GM19240 (cell line): ENCODE results near the gene LAMB1.
"Not testable (repeated sequence)": the region's sequence is repeated elsewhere in the genome, so short reads cannot be mapped to it uniquely, and the experiment has no call there.

Experiments
- DNase-seq: peaks from one replicate; pipeline ENCODE4 v3.0.0; 2011; ENCODE audit warnings: low spot score; ENCODE audit not compliant: insufficient read length

LAMB1 gene

DNA sequence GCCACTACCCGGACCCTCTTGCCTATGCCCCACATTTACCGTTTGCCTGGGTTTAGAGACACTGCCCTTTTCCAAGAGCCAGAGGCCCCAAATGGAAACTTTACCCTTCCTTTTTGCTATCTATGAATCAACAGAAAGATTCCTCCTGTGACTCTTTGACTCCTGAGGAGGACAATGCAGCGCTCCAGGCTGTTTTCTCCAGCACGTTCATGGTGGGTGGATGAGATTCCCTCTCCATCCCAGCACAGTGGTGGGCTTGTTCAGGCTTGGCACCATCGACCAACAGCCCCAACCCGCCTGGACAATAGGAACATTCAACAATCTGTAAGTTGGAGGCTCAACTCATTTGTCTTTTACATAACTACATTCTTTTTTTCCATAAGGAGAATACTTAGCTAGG lies 56.1 kb downstream of the LAMB1 start:
- DNase-seq = no peak

DNA sequence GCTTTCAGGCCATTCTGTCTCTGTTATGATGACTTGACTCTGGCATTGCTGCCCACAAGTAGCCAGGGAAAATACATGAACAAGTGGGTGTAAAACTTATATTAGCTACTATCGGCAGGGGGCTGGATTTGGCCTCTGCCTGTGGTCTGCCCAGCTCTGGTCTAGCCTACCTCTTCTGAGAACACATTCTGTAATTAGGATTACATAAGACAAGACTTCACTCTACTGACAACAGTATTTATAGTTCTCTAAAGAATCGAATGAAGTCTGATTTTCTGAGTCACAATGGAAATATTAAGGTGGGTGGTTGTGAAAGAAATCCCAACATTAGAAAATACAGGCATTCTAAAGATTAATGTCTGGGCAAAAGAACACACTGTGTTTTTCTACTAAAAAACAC lies 56.5 kb downstream of the LAMB1 start:
- no peak for DNase-seq

DNA sequence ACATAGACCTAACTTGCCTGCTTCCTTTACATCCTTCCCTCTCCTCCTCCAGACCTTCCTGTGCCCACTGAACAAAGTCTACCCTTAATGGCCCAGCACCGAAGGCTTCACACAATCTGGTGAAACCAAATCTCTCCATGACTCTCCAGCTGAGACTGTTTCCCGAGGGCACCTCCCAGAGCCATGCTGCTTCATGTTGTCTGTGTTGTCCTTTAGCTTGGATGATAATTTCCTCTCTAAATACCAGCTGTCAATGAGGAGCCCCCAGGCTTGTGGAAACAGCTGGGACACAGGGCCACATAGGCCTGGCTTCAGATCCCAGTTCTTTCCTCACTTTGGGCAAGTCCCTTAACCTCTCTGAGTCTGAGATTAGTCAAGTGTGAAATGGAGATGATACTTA lies 57.6 kb downstream of the LAMB1 start:
- DNase-seq = no peak

DNA sequence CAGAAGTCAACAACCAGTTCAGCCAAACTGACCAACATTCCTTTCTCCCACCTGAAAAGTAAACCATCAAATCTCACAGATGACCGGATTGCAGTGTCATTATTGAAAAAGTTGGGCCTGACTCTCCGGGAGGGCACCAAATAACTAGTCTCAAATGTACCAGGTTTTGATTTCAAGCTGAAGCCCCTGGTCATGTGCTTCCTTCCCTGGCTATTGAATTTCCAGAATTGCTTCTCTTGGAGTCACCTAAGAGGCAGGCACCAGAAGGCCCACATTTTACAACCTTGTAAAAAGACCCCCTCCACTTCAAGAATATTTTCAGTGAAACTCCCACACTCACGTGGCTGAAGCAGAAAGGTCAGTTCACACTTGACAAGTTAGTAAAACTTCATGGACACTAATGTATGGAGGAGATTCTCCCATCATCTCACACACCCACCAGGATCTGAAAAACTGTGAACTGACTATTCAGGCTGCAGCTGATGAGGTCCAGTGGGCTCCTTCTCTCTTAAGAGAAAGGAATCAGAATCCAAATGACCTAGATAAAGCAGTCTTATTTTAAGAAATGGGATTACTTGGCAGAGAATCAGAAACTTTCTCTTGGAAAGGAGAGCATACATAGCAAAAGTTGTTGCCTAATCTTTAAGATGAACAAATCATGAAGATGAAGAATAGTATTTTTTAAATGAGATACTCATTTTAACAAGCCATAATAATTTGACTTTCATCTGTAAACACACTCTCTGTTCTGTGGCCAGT lies 58.4 kb downstream of the LAMB1 start:
- no peak for DNase-seq

DNA sequence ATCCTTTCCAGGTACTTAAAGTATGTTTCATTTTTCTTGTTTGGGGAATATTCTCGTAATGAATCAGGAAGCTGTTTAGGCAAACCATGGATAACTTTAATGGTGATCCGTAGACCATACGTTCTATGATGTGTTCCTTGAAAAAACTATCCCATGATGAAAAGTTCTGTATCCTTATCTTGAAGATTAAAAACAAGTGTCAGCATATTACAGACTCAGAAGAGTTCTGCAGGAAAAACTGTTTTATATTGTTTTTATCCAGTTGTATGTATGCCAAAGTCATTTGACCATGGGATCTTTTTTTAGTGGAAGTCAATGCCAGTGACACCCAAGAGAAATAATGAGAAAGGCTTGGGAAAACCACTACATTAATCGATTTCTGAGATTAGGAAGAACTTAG lies 59.9 kb downstream of the LAMB1 start:
- no peak for DNase-seq

DNA sequence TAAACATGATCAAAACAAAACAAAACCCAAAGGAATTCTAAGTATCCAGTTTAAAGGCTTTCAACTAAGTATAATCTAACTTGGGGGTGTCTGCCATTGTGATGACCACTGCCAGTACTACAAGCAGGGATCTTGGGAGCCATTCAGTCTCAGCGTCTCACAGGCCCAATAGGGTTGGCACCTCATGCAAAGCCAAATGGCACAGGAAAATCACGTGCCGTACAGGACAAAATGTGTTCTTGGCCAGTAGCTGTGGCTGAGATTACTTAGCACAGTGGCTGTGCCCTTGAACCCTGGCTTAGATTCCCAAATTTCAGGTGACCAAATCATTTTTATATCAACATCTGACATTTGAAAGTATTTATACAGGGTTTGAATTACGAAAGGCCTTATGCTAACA lies 62.0 kb downstream of the LAMB1 start:
- no peak for DNase-seq

DNA sequence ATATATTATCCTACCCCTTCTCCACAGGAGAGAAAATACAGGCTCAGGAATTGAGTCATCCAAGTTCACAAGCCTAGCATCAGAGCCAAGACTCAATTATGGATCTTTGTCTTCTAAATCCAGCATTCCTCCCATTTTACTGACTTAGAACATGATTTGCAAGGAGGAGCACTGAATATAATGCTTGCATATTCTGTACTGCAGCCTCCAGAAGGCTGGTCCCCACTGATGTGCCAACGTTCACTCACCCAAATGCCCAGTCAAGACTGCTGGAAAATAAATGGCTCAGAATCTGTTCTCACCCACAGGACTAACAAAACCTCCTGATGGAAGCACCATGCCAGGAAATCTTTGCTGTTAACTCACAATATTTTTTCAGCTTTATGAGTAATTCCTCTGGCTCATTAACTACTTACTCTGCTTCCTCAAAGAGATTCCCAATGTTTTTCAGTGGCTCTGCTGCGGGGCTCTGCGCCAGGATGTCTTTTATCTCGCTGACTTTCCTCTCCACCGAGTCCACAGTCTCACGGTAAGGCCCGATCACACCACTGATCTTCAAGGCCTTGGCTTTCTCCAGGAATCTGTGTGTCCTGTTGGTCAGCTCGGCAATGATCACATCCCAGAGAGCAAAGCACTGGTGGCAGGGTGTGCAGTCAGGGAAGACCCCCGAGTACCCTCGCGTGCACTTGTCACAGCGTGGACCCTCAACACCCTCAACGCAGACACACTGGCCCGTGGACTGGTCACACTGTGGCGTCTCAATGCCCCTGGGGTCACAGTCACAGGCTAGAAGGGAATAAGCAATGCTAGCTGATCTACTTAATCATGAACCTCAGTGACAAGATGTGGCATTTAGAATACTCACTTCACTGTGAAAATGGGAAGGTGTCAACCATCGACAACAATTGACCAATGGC lies 63.1 kb downstream of the LAMB1 start:
- DNase-seq = no peak

DNA sequence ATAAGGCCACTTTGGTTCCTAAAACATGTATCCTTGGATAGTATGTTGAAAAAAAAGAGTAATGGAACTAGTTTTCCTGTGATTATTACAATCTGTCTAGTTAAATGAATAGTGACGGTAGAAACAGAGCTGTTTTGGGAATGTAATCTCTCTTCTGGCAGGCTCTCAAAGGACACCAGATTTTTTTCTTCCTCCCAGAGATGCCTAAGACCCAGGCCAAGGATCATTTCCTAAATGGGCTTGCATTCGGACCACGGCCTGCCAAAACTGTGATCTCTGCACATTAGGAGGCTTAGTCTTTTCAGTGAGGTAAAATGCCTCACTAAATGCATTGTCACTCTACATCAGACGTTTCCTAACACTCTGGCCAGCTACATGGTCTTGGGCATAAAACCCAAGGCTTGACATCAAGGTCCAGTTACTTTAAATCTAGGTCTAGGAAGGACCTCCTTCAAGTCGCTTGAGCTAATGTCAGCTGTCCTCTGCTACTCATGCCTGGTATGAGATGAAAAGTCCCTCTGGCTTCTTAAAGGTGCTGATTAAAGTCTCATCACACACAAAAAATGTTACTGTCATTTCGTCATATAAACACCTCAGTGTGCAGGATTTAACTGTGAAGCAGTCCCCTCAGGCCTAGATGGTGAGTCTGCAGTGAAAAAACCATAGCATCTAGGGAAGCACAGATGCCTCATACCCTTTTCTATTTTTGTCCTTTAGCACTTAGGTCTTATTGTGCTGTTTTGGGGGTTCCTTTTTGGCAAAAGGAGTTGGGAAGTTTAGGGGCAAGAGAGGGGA lies 64.3 kb downstream of the LAMB1 start:
- DNase-seq = no peak

DNA sequence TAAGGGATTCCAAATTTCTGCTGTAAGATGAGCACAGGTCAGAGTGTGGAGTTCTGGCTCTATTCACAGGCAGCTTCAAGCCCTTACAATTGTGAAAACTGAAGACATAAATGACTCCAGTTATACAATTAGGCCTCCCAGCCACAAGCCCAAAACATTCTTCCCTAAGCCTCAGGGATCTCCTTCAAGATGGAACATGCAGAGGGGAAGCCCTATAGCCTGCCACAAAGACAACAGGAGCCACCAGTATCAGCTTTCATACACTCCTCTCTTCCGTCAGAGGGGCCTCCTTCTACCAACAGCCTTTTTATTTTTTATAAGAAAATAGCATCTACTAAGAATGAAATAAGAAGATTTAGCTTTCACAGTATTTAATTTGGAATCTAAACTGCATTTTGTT lies 65.4 kb downstream of the LAMB1 start:
- DNase-seq = no peak

DNA sequence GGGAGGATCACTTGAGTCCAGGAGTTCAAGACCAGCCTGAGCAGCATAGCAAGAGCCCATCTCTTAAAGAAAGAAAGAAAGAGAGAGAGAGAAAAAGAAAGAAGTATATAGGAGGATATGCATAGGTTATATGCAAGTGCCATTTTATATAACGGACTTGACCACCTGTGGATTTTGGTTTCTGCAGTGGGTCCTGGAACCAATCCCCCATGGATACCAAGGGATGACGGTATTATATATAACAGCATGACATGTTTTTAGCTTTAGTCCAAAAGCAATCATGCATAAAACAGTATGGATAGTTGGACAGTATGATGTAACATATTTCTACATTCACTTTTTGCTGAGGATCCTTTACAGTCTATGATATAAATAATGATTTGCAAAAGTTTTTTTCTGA lies 66.6 kb downstream of the LAMB1 start:
- DNase-seq = no peak

DNA sequence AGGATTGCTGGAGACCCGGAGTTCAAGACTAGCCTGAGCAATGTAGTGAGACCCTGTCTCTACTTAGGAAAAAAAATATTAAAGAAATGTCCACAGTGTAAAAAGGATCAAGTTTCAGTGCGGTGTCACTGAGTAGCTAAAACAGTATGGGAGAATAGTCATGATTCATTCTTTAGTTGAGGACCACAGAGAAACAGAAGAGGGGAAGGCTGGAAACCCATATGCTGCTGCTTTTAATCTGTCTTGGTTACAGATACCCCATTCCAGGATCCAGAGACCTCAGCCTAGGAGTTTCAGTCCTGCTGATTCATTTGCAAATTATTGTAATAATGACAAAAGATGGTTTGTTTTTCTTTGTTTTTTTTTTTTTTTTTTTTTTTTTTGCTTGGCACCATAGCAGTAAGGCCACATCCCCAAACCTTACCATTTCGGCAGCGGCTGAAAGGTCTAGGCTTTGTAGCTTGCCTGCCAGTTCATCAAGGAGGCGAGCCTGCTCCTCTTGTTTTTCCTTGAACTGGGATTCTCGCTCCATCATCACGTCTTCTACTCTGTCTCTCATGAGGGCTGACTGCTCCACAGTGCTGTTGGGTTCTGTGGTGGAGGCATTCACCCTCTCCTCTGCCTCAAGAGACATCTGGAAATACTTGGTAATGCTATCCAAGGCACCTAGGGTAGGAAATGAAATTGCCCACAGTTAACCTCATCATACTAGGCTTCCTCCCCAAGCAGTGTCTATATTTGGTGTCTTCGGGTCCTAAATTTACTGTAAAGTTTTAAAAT lies 67.8 kb downstream of the LAMB1 start:
- DNase-seq = no peak

DNA sequence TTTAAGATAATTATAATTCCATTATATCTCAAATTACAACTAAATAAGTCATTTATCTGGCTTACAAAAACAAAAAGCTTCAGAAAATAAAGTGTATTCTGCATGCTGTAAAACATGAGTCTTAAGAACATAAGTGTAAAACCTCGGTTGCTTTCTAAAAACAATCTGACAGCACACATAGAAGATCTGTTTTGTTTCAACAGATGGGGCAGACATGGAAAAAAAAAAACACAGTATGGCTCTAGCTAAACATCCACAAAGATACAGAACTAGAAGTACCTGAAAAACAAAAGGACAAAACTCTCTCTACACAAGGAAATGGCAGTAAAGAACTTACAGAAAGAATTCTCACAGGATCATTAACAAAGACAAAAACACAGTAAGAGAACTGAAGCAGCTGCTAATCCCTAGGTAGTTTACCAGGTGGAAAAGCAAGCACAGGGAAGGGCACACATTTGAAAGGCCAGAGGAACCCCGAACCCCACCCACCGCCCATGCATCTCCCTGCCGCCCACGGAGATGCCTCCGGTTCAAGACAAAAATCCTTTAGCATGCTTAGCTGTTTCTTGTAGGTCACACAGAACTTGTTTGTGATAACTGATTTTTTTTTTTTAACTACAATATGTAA lies 69.5 kb downstream of the LAMB1 start:
- DNase-seq = no peak

DNA sequence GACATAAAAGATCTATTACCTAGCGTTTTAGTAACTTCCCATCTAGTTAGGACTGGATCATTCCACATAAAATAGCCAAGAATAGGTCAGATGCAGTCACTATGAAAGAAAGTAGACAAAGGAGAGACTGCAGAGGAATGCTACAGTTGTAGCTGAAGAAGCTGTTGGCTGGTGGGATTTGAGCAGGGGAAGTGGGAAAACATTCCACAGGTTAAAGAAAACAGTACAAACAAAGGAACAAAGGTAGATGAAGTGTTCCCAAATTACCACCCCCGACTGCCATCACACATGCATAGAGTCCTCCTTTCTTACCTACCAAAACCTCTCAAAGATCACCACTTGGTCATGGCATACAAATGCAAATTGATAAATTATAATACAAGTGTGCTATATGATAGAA lies 70.2 kb downstream of the LAMB1 start:
- no peak for DNase-seq

DNA sequence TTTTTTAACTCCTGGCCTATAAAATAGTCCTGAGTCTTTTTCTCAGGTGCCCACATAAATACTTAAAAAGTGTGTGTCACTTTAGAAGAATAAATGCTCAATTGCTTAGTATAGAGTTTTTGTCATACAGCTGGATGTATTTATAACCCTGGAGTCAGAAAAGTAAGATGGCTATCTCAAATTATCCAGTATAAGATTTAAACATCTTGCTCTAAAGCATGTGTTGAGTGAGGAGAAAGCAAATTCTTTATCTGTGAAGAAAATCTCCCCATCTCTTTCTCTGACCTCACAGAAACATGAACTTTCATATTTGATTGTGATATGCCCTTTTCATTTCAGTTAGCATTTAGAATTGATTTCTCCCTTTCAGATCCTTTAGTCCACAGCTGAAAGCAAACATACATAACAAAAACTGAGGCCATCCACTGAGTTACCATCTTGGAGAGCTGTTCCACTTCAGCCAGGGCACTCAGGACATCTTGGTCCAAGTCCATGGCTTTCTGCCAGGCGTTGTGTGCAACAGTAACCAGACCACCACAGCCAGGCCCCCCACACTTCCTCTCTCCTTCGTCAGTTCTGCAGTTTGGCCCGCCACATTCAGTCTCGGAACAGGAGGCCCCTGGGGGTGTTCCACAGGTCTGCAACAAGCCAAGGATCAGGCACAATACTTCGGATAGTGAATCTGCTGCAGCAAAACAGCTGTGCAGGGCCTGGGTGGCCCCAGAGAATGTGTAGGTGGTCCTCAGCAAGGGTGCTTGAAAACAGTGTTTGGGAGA lies 71.0 kb downstream of the LAMB1 start:
- no peak for DNase-seq

DNA sequence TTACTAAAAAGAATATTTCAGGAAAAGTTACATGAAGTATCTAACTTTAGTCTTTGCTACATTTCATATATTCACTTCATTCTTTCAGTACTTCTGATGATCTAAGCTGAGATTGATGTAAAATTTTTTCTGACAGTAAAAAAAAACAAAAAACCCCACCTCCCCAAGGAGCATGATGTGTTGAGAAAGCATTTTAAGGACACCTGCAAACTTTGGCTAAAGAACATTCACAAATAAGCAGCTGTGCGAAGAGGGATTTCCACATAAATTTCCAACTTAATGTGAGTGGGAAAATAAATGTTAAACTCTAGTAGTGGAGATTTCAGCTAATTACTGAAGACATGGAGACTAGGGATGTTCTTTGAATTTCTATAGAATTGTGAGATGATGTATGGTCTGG lies 76.5 kb downstream of the LAMB1 start:
- DNase-seq = no peak

DNA sequence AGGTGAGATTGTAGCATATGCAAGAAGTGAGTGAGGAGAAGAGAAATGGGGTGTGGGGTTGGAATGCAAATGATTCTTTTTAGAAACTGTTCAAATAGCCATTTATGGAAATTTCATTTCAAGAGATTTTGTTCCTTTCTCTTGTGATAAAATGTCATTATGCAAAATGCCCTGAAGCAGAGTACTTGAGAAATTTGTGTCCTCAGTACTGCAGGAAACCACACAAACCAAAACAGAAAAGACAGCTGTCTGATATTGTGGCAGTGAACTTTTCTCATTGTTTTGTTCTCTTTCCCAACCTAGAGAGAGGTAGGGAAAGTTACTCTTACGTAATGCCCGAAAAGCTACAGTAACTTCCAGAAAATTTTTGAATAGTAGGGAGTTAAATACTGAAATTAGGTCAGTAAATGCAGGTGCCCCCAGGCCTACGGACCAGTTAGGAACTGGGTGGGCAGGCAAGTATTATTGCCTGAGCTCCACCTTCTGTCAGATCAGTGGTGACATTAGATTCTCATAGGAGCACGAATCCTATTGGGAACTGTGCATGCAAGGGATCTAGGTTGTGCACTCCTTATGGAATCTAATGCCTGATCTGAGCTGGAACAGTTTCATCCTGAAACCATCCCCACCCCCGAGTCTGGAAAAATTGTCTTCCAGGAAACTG lies 78.0 kb downstream of the LAMB1 start:
- DNase-seq = no peak

DNA sequence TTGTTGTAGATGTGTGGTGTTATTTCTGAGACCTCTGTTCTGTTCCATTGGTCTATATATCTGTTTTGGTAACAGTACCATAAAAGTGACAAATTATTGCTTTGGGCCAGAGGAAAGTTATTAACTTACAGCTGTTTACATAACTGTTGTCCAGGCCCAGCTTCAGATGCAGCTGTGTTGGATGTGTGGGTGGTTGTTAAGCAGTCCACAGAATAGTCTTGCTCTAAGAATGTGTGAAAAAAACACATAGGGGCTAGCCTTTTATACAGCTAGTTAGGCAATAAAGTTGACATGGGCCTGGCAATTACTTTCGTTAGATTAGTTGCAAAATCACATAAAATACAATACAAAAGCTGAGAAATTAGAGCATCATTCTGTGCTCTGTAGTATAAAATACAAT lies 80.1 kb downstream of the LAMB1 start:
- DNase-seq = no peak

DNA sequence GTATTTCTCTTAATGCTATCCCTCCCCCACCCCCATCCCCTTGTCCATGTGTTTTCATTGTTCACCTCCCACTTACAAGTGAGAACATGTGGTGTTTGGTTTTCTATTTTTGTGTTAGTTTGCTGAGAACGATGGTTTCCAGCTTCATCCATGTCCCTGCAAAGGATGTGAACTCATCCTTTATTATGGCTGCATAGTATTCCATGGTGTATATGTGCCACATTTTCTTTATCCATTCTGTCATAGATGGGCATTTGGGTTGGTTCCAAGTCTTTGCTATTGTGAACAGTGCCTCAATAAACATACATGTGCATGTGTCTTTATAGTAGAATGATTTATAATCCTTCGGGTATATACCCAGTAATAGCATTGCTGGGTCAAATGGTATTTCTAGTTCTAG lies 81.1 kb downstream of the LAMB1 start:
- not testable (repeated sequence) for DNase-seq

DNA sequence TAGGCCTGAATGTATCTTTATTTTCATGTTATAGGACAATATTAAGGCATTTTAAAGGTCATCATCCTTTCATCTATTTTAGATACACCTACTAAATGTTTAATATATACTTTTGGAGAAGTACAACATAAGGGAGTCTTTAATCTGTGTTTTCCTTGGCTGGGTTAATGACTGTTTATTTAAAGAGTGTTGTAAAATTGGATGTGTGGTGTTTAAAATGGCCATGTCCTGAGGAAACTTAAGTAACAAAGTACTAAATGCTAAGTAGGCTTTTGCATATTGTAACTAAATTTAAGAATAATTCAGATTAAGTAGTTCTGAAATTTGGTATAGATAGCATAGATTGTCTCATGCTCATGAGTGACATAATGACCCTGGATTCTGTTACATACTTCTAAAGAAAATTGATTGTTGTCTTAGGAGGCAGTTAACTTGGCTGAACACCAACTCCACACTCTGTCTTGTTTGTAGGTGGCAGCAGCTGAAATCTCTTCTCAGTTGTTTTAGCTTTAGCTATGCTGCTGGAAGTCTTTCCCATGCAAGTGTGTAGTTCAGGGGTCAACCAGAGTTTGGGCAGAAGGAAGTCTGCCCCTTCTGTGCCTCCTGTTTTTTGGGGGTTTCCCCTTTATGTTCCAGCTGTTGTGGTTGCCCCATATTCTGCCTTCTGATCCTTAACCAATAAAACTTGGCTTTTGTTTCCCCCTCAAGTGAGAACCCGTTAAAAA lies 82.8 kb downstream of the LAMB1 start:
- no peak for DNase-seq
